ENCODE measurements around the gene ZNF678. TPM values are rescaled to one million over a fixed set of nuclear protein-coding genes. Genes with fewer than 3 reads are reported as not detected.

Gene ZNF678
- total RNA-seq, 1 donor = 10.5 TPM

DNA sequence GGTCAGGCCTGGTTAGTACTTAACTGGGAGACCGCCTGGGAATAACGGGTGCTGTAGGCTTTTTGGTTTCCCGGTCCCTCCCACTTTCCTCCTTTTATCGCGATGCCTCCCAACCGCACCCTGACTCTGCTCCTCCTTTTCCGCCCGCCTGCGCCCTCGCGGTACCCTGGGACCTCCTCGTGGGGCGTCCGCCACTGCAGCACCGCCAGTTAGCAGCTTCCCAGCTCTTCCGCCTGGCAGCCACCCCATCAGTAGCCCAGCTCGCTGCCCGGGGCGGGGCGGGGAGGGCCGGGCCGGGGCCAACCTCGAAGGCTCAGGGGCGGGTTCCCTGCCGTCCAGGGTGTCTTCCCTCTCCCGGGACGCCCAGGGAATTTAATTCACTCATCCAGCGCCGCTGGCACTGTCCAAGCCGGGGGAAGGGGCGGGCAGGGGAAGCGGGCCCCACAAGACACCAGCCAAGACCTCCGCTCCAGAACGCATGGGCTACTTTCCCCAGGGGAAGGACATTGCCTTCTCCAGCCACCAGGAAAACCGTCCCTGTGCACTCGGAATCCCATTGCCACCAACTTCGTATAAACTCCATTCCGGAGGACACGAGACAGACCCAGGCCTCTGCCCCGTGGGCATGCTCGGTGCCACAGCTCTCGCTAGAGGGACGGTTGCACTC lies 2.0 kb upstream of the ZNF678 start:
- no peak overlapping the region for H3K4me3 ChIP-seq (ENCODE audit: low read depth, low read length)
- no peak for TF ChIP-seq CTCF (IDR thresholded peaks at IDR 0.05; ENCODE audit: insufficient read depth, low read length)
- no peak for DNase-seq (ENCODE audit: low read depth)

DNA sequence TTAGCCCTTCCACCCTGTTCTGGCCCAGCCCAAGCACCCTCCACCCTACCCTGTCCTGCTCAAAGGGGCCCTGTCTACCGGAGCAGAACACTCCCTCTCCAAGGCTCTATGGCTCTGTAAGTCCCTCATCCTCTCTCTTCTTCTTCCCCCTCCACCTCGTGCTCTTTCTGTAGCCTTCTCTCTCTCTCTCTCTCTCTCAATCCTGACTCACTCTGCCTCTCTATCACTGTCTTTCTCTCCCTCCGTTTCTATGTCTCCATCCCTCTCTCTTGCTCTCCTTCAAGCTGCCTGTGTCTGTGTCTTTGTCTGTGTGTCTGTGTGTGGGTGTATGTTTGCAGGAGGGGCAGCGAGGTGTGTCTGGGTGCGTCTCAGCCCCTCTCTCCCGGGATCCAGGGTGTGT lies 1.3 kb upstream of the ZNF678 start:
- no peak overlapping the region for H3K4me3 ChIP-seq (ENCODE audit: low read depth, low read length)
- no peak for TF ChIP-seq CTCF (IDR thresholded peaks at IDR 0.05; ENCODE audit: insufficient read depth, low read length)
- DNase-seq (ENCODE audit: low read depth) = no peak

- no peak for TF ChIP-seq CTCF (IDR thresholded peaks at IDR 0.05; ENCODE audit: insufficient read depth, low read length)
- no peak for DNase-seq (ENCODE audit: low read depth)
- no peak overlapping the region for H3K4me3 ChIP-seq (ENCODE audit: low read depth, low read length)
Measured at GRCh38 chr1:227562933-227563323, 428 bp upstream of the ZNF678 start.

DNA sequence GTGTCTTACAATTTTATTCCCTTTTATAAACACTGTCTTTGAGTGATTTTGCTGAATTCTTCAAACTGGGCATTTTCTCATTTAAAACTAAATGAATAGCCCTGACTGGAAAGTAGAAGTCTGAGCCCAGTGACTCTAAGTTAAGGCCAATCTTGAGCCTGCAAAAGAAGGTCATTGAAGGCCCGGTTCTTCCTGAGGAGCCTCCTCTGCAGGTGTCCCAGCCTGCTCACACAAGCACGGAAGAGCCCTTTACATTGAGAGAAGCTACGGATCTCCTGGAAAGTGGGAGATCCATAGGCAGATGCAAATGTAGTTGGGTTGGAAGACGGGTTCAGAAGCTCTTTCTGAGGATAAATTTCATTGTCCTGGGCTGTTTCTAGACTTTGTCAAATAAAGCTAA lies 3.9 kb downstream of the ZNF678 start:
- DNase-seq (ENCODE audit: low read depth) = no peak
- H3K4me3 ChIP-seq (ENCODE audit: low read depth, low read length) = no peak overlapping the region
- TF ChIP-seq CTCF (IDR thresholded peaks at IDR 0.05; ENCODE audit: insufficient read depth, low read length) = no peak

DNA sequence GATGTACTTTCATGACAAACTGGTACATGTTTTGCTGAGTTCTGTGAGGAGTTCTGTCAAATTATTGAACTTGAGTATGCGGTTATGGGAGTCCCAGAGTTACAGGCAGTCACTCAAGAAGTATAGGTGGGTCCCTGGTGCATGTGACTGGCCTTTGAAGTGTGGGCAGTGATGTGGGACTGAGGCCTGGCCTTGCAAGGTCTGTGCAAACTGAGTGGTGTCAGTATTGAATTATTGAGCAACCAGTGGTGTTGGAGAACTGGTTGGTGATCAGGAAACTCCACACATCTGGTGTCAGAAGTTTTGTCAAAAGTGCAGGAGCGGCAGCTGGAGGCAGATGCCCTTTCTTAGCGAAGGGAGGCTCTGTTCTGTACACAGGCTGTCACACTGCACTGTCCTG lies 5.2 kb downstream of the ZNF678 start:
- H3K4me3 ChIP-seq (ENCODE audit: low read depth, low read length) = no peak overlapping the region
- TF ChIP-seq CTCF (IDR thresholded peaks at IDR 0.05; ENCODE audit: insufficient read depth, low read length) = no peak
- no peak for DNase-seq (ENCODE audit: low read depth)

DNA sequence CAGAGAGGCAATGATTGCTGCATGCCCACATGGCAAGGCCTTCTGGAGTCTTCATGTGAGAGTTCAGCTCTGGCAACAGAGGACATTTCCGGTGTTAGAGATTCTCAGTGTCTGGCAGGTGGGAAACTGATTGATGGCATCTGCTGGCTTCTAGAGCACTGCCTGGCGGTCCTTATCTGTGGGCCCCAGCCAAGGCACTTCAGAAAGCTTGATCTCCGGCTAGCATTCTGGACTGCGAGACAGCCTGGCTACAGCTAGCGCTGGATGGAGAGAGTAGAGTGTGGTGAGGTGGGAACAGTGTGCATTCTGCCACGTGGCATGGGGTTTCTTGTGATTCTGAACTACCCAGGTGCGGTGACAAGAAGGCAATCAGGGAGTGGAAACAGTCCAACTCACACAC lies 9.4 kb downstream of the ZNF678 start:
- no peak for DNase-seq (ENCODE audit: low read depth)
- H3K4me3 ChIP-seq (ENCODE audit: low read depth, low read length) = no peak overlapping the region
- no peak for TF ChIP-seq CTCF (IDR thresholded peaks at IDR 0.05; ENCODE audit: insufficient read depth, low read length)

GRCh38 chr1:227574926-227575325 lies 11.6 kb downstream of the ZNF678 start:
- no peak for TF ChIP-seq CTCF (IDR thresholded peaks at IDR 0.05; ENCODE audit: insufficient read depth, low read length)
- no peak overlapping the region for H3K4me3 ChIP-seq (ENCODE audit: low read depth, low read length)
- DNase-seq (ENCODE audit: low read depth) = no peak

All from fibroblast of the aortic adventitia (primary cell).